Aorta (tissue), 5 donors: ENCODE measurements around the gene RPL28. TPM values are rescaled to one million over a fixed set of nuclear protein-coding genes. Genes with fewer than 3 reads are reported as not detected.

Source experiments
- ATAC-seq: fragments of 200-7000 bp; cut with Tn5 transposase; one replicate; pipeline ENCODE4 v1.9.1; 2022; ENCODE audit warnings: moderate library complexity; ENCODE audit not compliant: low FRiP score
- DNase-seq, 2 donors: peaks; one replicate each; pipeline ENCODE4 v3.0.0-alpha.2; 2020
- H3K27ac ChIP-seq, 2 donors: one replicate each; pipeline ENCODE4 v1.5.1; 2013; ENCODE audit warnings: low read length in 2 of 2, mild to moderate bottlenecking in 2 of 2, moderate library complexity in 2 of 2, control low read depth in 1 of 2, inconsistent platforms in 1 of 2, low read depth in 1 of 2
- H3K27me3 ChIP-seq, 2 donors: one replicate each; pipeline ENCODE4 v1.6.1; 2013; ENCODE audit warnings: control low read depth in 1 of 2, low read length in 1 of 2, mild to moderate bottlenecking in 1 of 2, moderate library complexity in 1 of 2; ENCODE audit not compliant: insufficient read depth in 2 of 2, control insufficient read depth in 1 of 2
- H3K36me3 ChIP-seq, 2 donors: one replicate each; pipeline ENCODE4 v1.6.1; 2013; ENCODE audit warnings: control low read depth in 1 of 2, low read length in 1 of 2, mild to moderate bottlenecking in 1 of 2; ENCODE audit not compliant: insufficient read depth in 2 of 2, control insufficient read depth in 1 of 2
- H3K4me1 ChIP-seq, 2 donors: one replicate each; pipeline ENCODE4 v1.6.1; 2013; ENCODE audit warnings: low read length in 2 of 2, control low read depth in 1 of 2, mild to moderate bottlenecking in 1 of 2, moderate library complexity in 1 of 2; ENCODE audit not compliant: insufficient read depth in 2 of 2, control insufficient read depth in 1 of 2
- H3K4me3 ChIP-seq, 2 donors: one replicate each; pipeline ENCODE4 v1.5.1; 2013; ENCODE audit warnings: low read length in 2 of 2, control low read depth in 1 of 2, mild to moderate bottlenecking in 1 of 2
- H3K9me3 ChIP-seq: one replicate; pipeline ENCODE4 v1.6.1; 2013; ENCODE audit warnings: mild to moderate bottlenecking, low read length; ENCODE audit not compliant: control insufficient read depth
- WGBS, 2 donors: extraction: QIAGEN DNeasy Blood & Tissue Kit; methylation state at CpG; one replicate each; pipeline ENCODE4 v1.1.7; 2013; 5-methylcytosine and 5-hydroxymethylcytosine counted together
- intact Hi-C, 2 donors: fragments of 100-400 bp; cut with DNase I; formaldehyde crosslinking; loops; one replicate each; pipeline versions ENCODE4 v1.14.2 to v1.15.0; 2022
- polyA plus RNA-seq, 2 donors: library from polyadenylated mRNA; stranded (reverse); fragments of 200-250 nt; gene quantifications; one replicate each; pipeline ENCODE4 v1.2.3, GENCODE V29; 2013
- total RNA-seq, 2 donors: library from RNA; stranded (reverse); fragmentation: NEBNext Ultra II Directional; extraction: Animal tissue kit (Norgen Biotek cat#: 25700); gene quantifications; one replicate each; pipeline ENCODE4 v1.2.1, GENCODE V29; 2021
- donor health status: healthy with polysubstance abuse.
- donor health status: Bipolar disorder and iron deficiency.
- donor health status: DM: no; HTN: no; CAD: no.
- donor health status: DM: no; HTN: no; CAD: no.
- donor health status: DM: yes; HTN: yes; CAD: no.

RPL28 gene
- total and polyA plus RNA-seq, 4 donors: 841 to 1,335 (median 1,160) TPM

DNA sequence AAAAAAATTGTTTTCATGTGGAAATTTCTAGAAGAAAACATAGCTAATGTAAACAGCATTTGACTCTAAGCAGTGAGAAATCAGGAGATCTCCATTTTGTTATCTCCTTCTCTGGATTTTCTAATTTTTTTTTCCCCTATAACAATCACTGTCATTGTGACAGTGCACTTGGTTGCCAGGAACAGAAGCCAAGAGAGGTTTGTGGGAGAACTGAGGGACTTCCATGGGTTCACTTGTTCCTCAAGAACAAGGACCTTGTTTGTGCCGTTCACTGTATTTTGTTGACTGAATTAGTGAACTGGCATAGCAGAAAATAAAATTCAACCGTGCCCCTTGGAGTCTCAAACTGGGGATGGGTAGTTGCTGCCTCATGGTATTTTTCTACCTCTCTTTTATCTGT, 40.3 kb downstream of the RPL28 start:
- Histone ChIP-seq H3K27me3 (no peaks in the 10 kb centered on the region), H3K36me3 (no peaks in the 10 kb centered on the region), H3K9me3 (no peaks in the 10 kb centered on the region), H3K4me3 (no peak overlapping the region), H3K4me1 (no peaks in the 10 kb centered on the region), H3K27ac (no peak overlapping the region)
- 71 to 82% methylated on average over 2 of the region's 2 CpGs for WGBS, 2 donors
- ATAC-seq (no peak), DNase-seq (no peak)
- intact Hi-C loops: no loop called here

DNA sequence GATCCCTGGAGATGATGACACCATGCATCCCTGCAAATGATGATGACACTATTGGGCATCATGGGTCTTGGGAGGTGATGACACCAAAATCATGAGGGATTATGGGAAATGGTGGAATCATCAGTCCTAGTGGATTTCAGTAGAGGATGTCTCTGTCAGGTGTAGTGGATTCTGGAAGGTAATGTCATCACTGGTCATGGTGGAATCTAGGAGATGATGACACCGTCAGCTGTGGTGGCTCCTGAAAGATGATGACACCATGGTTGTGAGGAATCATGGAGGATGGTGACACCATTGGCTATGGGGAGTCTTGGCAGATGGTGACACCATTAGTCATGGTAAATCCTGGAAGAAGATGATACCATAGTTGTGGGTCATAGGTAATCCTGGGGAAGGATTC, 45.5 kb downstream of the RPL28 start:
- DNase-seq (no peak), ATAC-seq (no peak)
- no peak overlapping the region for H3K27ac ChIP-seq
- intact Hi-C loops: no loop called here
- H3K4me1 ChIP-seq: no peaks in the 10 kb centered on the region
- no peaks in the 10 kb centered on the region for H3K36me3 ChIP-seq
- H3K27me3 ChIP-seq: no peaks in the 10 kb centered on the region
- H3K4me3 ChIP-seq: no peak overlapping the region
- 89 to 93% methylated on average over 1 of the region's 1 CpG for WGBS, 2 donors
- H3K9me3 ChIP-seq: no peaks in the 10 kb centered on the region

DNA sequence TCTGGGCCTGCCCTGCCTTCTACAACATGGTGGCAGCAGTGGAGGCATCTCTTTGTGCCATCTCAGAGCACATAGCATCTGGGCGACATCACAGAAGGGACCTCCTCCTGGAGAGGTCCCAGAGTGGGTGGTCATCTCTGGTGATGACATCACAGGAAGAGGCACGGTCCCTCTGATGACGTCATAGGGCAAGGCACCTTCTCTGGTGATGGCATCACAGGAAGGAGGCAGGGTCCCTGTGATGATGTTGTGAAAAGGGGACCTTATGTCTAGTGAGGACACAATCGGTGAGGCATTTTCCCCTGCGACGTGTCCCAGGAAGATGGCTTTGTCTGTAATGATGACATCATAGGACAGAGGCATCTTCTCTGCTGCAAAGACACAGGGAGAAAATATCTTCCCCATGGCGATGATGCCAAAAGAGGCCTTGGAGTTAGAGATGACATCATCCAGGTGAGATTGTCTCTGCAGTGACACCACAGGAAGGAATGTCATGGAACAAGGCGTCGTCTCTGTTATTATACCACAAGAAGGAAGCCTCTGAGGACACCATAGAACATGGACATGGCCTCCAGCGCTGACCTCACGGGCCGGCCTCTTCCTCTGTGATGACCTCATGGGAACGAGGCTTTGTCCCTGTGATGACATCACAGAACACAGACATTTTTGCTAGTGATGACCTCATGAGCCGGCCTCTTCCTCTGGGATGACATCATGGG, 46.7 kb downstream of the RPL28 start:
- no peaks in the 10 kb centered on the region for H3K36me3 ChIP-seq
- DNase-seq: no peak
- 87 to 88% methylated on average over 14 of the region's 14 CpGs for WGBS, 2 donors
- H3K27me3 ChIP-seq: no peaks in the 10 kb centered on the region
- no peaks in the 10 kb centered on the region for H3K4me1 ChIP-seq
- no peak for ATAC-seq
- H3K9me3 ChIP-seq: no peaks in the 10 kb centered on the region
- H3K4me3 ChIP-seq: no peak overlapping the region
- intact Hi-C loops: no loop called here
- H3K27ac ChIP-seq: no peak overlapping the region

DNA sequence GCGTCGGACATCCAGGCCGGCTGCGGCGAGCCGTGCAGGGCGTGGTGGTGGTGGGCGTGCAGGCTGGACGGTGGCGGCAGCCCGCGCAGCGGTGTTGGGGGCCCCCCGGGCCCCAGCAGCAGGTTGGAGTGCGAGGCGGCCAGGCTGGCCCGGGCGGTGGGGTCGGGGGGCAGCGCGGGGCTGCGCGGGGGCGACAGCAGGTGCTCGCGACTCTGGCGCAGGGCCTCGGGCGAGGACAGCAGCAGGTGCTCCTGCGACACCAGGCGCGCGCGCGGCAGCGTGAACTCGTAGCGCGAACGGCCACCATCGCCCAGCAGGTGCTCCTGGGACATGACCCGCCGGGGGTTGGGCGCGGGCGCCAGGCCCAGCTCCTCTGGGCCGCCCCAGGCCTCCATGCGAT, 47.6 kb downstream of the RPL28 start:
- Histone ChIP-seq H3K27me3 (no peaks in the 10 kb centered on the region), H3K27ac (no peak overlapping the region), H3K4me3 (no peak overlapping the region), H3K9me3 (no peaks in the 10 kb centered on the region), H3K4me1 (no peaks in the 10 kb centered on the region), H3K36me3 (no peaks in the 10 kb centered on the region)
- ATAC-seq (no peak), DNase-seq (no peak)
- WGBS, 2 donors: 6 to 7% methylated on average over 26 to 48 of the region's 48 CpGs
- intact Hi-C loops: no loop called here

DNA sequence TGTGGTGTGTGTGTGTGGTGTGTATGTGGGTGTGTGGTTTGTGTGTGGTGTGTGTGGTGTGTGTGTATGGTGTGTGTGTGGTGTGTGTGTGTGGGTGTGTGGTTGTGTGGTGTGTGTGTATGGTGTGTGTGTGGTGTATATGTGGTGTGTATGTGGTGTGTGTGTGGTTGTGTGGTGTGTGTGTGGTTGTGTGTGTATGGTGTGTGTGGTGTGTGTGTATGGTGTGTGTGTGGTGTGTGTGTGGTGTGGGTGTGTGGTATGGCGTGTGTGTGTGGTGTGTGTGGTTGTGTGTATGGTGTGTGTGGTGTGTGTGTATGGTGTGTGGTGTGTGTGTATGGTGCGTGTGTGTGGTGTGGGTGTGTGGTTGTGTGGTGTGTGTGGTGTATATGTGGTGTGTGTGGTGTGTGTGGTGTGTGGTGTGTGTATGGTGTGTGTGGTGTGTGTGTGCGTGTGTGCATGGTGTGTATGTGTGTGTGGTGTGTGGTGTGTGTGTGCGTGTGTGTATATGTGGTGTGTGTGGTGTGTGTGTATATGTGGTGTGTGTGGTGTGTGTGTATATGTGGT, 48.7 kb downstream of the RPL28 start:
- Histone ChIP-seq H3K27me3 (no peaks in the 10 kb centered on the region), H3K4me3 (no peak overlapping the region), H3K4me1 (no peaks in the 10 kb centered on the region), H3K9me3 (no peaks in the 10 kb centered on the region), H3K36me3 (no peaks in the 10 kb centered on the region), H3K27ac (no peak overlapping the region)
- intact Hi-C loops: no loop called here
- 94% methylated on average over 4 of the region's 4 CpGs for WGBS, 2 donors
- ATAC-seq (no peak), DNase-seq (no peak)

DNA sequence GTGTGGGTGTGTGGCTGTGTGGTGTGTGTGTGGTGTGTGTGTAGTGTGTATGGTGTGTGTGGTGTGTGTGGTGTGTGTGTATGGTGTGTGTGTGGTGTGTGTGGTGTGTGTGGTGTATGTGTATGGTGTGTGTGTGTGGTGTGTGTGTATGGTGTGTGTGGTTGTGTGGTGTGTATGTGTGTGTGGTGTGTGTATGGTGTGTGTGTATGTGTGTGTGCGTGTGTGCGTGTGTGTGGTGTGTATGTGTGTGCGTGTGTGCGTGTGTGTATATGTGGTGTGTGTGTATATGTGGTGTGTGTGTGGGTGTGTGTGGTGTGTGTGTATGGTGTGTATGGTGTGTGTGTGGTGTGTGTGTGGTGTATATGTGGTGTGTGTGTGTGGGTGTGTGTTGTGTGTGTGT, 49.3 kb downstream of the RPL28 start:
- DNase-seq: no peak
- H3K36me3 ChIP-seq: no peaks in the 10 kb centered on the region
- ATAC-seq: no peak
- H3K27ac ChIP-seq: no peak overlapping the region
- no peaks in the 10 kb centered on the region for H3K4me1 ChIP-seq
- intact Hi-C loops: no loop called here
- H3K4me3 ChIP-seq: no peak overlapping the region
- 91 to 95% methylated on average over 4 of the region's 4 CpGs for WGBS, 2 donors
- no peaks in the 10 kb centered on the region for H3K9me3 ChIP-seq
- H3K27me3 ChIP-seq: no peaks in the 10 kb centered on the region

DNA sequence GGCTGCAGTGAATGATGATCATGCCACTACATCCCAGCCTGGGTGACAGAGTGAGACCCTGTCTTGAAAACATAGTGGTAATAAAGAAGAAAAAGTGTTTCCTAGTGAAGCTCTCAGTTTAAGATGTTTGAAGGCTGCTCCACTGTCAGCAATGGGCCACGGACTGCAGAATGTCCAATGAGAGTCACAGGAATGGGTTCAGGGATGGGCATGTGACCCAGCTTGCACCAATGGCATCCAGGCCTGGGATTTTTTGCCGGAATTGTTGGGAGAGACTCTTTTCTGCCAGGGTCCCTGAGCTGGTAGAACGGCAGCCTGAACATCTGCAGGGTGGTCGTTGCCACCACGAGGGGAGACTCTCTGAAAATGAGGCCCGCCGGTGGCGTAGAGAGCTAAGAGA, 51.1 kb downstream of the RPL28 start:
- no peaks in the 10 kb centered on the region for H3K4me1 ChIP-seq
- DNase-seq (no peak), ATAC-seq (no peak)
- no peak overlapping the region for H3K4me3 ChIP-seq
- H3K27ac ChIP-seq: no peak overlapping the region
- intact Hi-C loops: no loop called here
- WGBS, 2 donors: 43% methylated on average over 8 of the region's 8 CpGs
- H3K27me3 ChIP-seq: no peaks in the 10 kb centered on the region
- no peaks in the 10 kb centered on the region for H3K36me3 ChIP-seq
- H3K9me3 ChIP-seq: no peaks in the 10 kb centered on the region

DNA sequence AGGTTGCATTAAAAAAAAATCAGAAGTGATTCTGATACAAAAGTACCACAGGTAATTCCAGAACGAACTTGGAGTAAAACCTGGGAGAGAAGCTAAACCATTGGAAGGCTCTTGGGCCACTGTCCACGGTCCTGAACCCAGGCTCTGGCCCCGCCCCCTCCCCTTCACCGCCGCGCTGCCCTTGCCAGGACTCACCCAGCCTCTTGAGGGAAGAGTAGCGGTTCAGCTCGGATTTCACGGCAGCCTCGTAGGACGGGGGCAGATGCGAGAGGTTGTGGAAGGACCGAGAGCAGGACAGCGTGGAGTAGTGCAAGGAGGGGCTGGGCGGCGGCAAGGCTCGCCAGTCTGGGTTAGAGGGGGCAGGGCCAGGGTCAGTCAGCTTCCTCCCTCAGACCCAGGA, 51.7 kb downstream of the RPL28 start:
- 2 to 3% methylated on average over 16 to 17 of the region's 17 CpGs for WGBS, 2 donors
- H3K27ac ChIP-seq: no peak overlapping the region
- H3K27me3 ChIP-seq: no peaks in the 10 kb centered on the region
- no peaks in the 10 kb centered on the region for H3K36me3 ChIP-seq
- H3K4me1 ChIP-seq: no peaks in the 10 kb centered on the region
- DNase-seq (no peak), ATAC-seq (peak; percentile 66)
- intact Hi-C loops: no loop called here
- no peak overlapping the region for H3K4me3 ChIP-seq
- H3K9me3 ChIP-seq: no peaks in the 10 kb centered on the region

DNA sequence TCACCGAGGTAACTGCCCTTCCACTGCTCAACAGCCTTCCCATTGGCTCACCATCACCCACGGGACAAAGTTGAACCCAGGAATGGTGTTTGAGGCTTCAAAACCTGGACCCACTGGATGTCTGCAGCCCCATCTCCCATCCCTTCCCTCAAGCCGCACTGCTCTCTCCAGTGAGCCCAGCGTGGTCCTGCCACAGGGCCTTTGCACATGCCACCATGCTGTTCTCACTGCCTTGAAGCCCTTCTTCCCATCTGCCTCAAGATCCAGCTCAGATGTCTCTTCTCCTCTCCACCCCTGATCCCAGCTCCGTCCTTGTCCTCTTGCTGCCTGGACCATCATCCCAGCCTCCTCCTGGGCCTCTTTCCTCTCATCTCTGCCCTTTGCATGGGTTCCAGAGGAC, 53.3 kb downstream of the RPL28 start:
- Histone ChIP-seq H3K9me3 (no peaks in the 10 kb centered on the region), H3K27ac (no peak overlapping the region), H3K4me3 (no peak overlapping the region), H3K36me3 (no peaks in the 10 kb centered on the region), H3K4me1 (no peaks in the 10 kb centered on the region), H3K27me3 (no peaks in the 10 kb centered on the region)
- intact Hi-C loops: no loop called here
- no peak for DNase-seq
- ATAC-seq: no peak
- 80 to 84% methylated on average over 5 of the region's 5 CpGs for WGBS, 2 donors
